ENCODE data around the gene LAMB4. TPM values are rescaled to one million over a fixed set of nuclear protein-coding genes. Genes with fewer than 3 reads are reported as not detected.

LAMB4 gene
- total RNA-seq, 1 donor from 2014 or later = not detected

- Mint-ChIP-seq H3K4me3 (no peak overlapping the region), H3K4me1 (no peaks in the 10 kb centered on the region), H3K9me3 (no peaks in the 10 kb centered on the region), H3K36me3 (ENCODE audit: low read depth) (no peaks in the 10 kb centered on the region), H3K27ac (no peak overlapping the region), H3K27me3 (peaks cover 9% of the 10 kb centered on the region)
- intact Hi-C loops (cut with micrococcal nuclease) = no loop called here
- TF ChIP-seq CTCF (IDR thresholded peaks at IDR 0.05) = no peak
- ChIA-PET CTCF (no interaction called here), POLR2A (no interaction called here)
- ATAC-seq (ENCODE audit: low read depth) (no peak), DNase-seq (no peak)
Observed at GRCh38 chr7:108062250-108063014, 67.7 kb downstream of the LAMB4 start.

DNA sequence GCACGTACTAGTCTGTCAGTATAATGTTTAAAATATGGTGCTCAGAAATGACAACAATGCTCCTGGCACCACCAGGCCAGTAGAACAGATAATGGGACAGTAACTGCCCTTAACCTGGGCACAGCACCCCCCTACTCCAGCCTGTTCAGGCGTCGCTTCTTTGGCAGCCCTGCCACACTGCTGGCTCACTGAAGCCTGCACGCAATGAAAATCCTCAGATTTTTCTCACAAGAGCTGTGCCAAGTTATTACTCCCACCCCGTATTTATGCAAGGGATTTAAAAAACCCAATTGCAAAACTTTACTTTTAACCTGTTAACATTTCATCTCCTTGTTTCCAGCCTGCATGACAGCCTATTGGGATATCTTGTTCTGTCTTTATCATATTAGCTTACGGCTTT lies 70.6 kb downstream of the LAMB4 start:
- no peaks in the 10 kb centered on the region for H3K4me1 Mint-ChIP-seq
- H3K36me3 Mint-ChIP-seq (ENCODE audit: low read depth) = no peaks in the 10 kb centered on the region
- ChIA-PET CTCF (no interaction called here), POLR2A (no interaction called here)
- no peaks in the 10 kb centered on the region for H3K9me3 Mint-ChIP-seq
- H3K4me3 Mint-ChIP-seq = no peak overlapping the region
- ATAC-seq (ENCODE audit: low read depth) (no peak), DNase-seq (no peak)
- no peak overlapping the region for H3K27ac Mint-ChIP-seq
- H3K27me3 Mint-ChIP-seq = peaks cover 9% of the 10 kb centered on the region
- intact Hi-C loops (cut with micrococcal nuclease) = no loop called here
- no peak for TF ChIP-seq CTCF (IDR thresholded peaks at IDR 0.05)

GRCh38 chr7:108057951-108058481 lies 72.1 kb downstream of the LAMB4 start:
- DNase-seq = no peak
- Mint-ChIP-seq H3K36me3 (ENCODE audit: low read depth) (no peaks in the 10 kb centered on the region), H3K9me3 (no peaks in the 10 kb centered on the region), H3K27ac (no peak overlapping the region), H3K4me3 (no peak overlapping the region), H3K4me1 (no peaks in the 10 kb centered on the region), H3K27me3 (peaks cover 9% of the 10 kb centered on the region)
- intact Hi-C loops (cut with micrococcal nuclease) = no loop called here
- CTCF ChIA-PET = no interaction called here
- POLR2A ChIA-PET = no interaction called here
- no peak for TF ChIP-seq CTCF (IDR thresholded peaks at IDR 0.05)
- ATAC-seq (ENCODE audit: low read depth) = no peak

DNA sequence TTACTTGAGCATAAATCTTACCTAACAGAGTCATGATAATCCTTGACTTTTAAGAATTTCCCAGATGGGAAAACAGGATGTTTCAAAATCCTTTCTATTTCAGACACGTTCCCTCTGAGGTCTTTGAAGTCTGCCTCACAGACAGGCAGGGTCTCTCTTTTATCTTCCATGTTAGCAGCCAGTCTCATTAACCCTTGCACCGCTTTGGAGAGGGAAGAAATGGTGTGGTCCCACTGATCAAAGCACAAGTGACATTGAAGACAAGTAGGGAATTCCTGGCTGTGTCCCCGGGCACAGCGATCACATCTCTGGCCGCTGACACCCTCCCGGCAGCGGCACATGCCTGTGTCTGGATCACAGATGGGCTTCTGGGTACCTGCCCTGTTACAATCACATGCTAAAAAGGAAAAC lies 74.5 kb downstream of the LAMB4 start:
- no peak for DNase-seq
- intact Hi-C loops (cut with micrococcal nuclease) = no loop called here
- Mint-ChIP-seq H3K27me3 (peaks cover 7% of the 10 kb centered on the region), H3K4me1 (no peaks in the 10 kb centered on the region), H3K4me3 (no peak overlapping the region), H3K36me3 (ENCODE audit: low read depth) (no peaks in the 10 kb centered on the region), H3K27ac (no peak overlapping the region), H3K9me3 (no peaks in the 10 kb centered on the region)
- TF ChIP-seq CTCF (IDR thresholded peaks at IDR 0.05) = no peak
- POLR2A ChIA-PET = no interaction called here
- no peak for ATAC-seq (ENCODE audit: low read depth)
- CTCF ChIA-PET = no interaction called here

DNA sequence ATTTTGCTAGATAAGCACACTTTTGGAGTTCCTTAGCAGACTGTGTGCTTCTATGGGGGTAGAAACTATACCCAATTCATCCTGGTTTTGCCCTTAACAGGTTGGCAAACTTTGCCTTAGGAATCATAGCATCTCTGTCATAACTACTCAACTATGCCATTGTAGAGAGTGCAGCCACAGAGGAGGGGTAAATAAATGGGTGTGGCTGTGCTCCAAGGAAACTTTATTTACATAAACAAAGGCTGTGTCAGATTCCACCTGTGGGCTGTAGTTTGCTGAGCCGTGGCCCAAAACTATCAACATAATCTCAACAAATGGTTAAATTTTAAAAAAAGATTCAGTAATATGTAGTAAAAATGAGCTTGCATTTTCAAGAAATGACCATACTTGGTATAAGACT lies 75.6 kb downstream of the LAMB4 start:
- no peaks in the 10 kb centered on the region for H3K36me3 Mint-ChIP-seq (ENCODE audit: low read depth)
- ATAC-seq (ENCODE audit: low read depth) (no peak), DNase-seq (no peak)
- POLR2A ChIA-PET = no interaction called here
- H3K27me3 Mint-ChIP-seq = peaks cover 6% of the 10 kb centered on the region
- H3K27ac Mint-ChIP-seq = no peak overlapping the region
- no peaks in the 10 kb centered on the region for H3K9me3 Mint-ChIP-seq
- TF ChIP-seq CTCF (IDR thresholded peaks at IDR 0.05) = no peak
- H3K4me1 Mint-ChIP-seq = no peaks in the 10 kb centered on the region
- CTCF ChIA-PET = no interaction called here
- H3K4me3 Mint-ChIP-seq = no peak overlapping the region
- intact Hi-C loops (cut with micrococcal nuclease) = no loop called here

Measured in activated B cell treated with CpG ODN at 0.5 μM for 24 hours (primary cell).